ENCODE measurements around the gene FAM9B.

- no peak for TF ChIP-seq EZH2phosphoT487 (IDR thresholded peaks at IDR 0.05; ENCODE audit: low read length)
- TF ChIP-seq CTCF (IDR thresholded peaks at IDR 0.05; ENCODE audit: low read length) = no peak
- TF ChIP-seq EZH2 (optimal IDR thresholded peaks at IDR 0.05; ENCODE audit: low read depth, low read length) = no peak
Observed at GRCh38 chrX:9033179-9033578, 748 bp downstream of the FAM9B start.
